HEK293 (cell line): ENCODE measurements around the gene UFSP1.
A peak's percentile ranks its signal among the peaks of the same experiment; 100 is the strongest.

Experiments used
- GLI2 ChIP-seq: fragments of 450-650 bp; formaldehyde crosslinking; IDR thresholded peaks from 2 replicates; pipeline ENCODE4; 2017; ENCODE audit warnings: missing biosample characterization, missing genetic modification characterization, low read depth, borderline replicate concordance
- HOXD13 ChIP-seq: sonication (generic); formaldehyde crosslinking; IDR thresholded peaks from 2 replicates; pipeline ENCODE4 v1.8.0; 2022; ENCODE audit warnings: missing genetic modification reagents, borderline replicate concordance
- KLF10 ChIP-seq: fragments of 450-650 bp; IDR thresholded peaks from 2 replicates; pipeline ENCODE4 v1.5.1; 2018; ENCODE audit warnings: missing biosample characterization, mild to moderate bottlenecking, missing genetic modification characterization
- MYNN ChIP-seq: fragments of 450-650 bp; formaldehyde crosslinking; IDR thresholded peaks from 2 replicates; pipeline ENCODE4 v1.5.1; 2016; ENCODE audit warnings: missing biosample characterization, missing genetic modification characterization, borderline replicate concordance
- MZF1 ChIP-seq: fragments of 450-650 bp; formaldehyde crosslinking; IDR thresholded peaks from 2 replicates; pipeline ENCODE4 v1.5.1; 2017; ENCODE audit warnings: missing biosample characterization, missing genetic modification characterization, borderline replicate concordance
- OVOL3 ChIP-seq: fragments of 450-650 bp; formaldehyde crosslinking; IDR thresholded peaks from 2 replicates; pipeline ENCODE4 v1.5.1; 2016; ENCODE audit warnings: missing biosample characterization, missing genetic modification characterization
- REPIN1 ChIP-seq: fragments of 450-650 bp; formaldehyde crosslinking; IDR thresholded peaks from 2 replicates; pipeline ENCODE4 v1.5.1; 2017; ENCODE audit warnings: missing biosample characterization, missing genetic modification characterization, low read depth
- ZBTB7A ChIP-seq: fragments of 450-650 bp; formaldehyde crosslinking; IDR thresholded peaks from 2 replicates; pipeline ENCODE4 v1.5.1; 2016; ENCODE audit warnings: low read depth, missing biosample characterization, missing genetic modification characterization
- ZNF146 ChIP-seq: fragments of 450-650 bp; formaldehyde crosslinking; IDR thresholded peaks from 2 replicates; pipeline ENCODE4 v1.5.1; 2016; ENCODE audit warnings: missing biosample characterization, missing genetic modification characterization
- ZNF169 ChIP-seq: fragments of 450-650 bp; formaldehyde crosslinking; IDR thresholded peaks from 2 replicates; pipeline ENCODE4 v1.5.1; 2016; ENCODE audit warnings: missing biosample characterization, missing genetic modification characterization
- ZNF2 ChIP-seq: fragments of 450-650 bp; formaldehyde crosslinking; IDR thresholded peaks from 2 replicates; pipeline ENCODE4 v1.5.1; 2016; ENCODE audit warnings: missing biosample characterization, missing genetic modification characterization
- ZNF221 ChIP-seq: fragments of 450-650 bp; formaldehyde crosslinking; IDR thresholded peaks from 2 replicates; pipeline ENCODE4 v1.5.1; 2017; ENCODE audit warnings: missing biosample characterization, missing genetic modification characterization, borderline replicate concordance
- ZNF223 ChIP-seq: fragments of 450-650 bp; formaldehyde crosslinking; IDR thresholded peaks from 2 replicates; pipeline ENCODE4 v1.5.1; 2016; ENCODE audit warnings: missing biosample characterization, missing genetic modification characterization
- ZNF239 ChIP-seq: fragments of 450-650 bp; formaldehyde crosslinking; IDR thresholded peaks from 2 replicates; pipeline ENCODE4 v1.5.1; 2016; ENCODE audit warnings: missing biosample characterization, missing genetic modification characterization
- ZNF366 ChIP-seq: fragments of 450-650 bp; formaldehyde crosslinking; conservative IDR thresholded peaks from 2 replicates; pipeline ENCODE4 v1.5.1; 2016; ENCODE audit warnings: missing biosample characterization, missing genetic modification characterization
- ZNF664 ChIP-seq: fragments of 450-650 bp; formaldehyde crosslinking; IDR thresholded peaks from 2 replicates; pipeline ENCODE4 v1.5.1; 2016; ENCODE audit warnings: missing biosample characterization, missing genetic modification characterization
- TF ChIP-seq, protein P1 (sequence below): fragments of 450-650 bp; formaldehyde crosslinking; IDR thresholded peaks from 2 replicates; pipeline ENCODE4 v1.5.1; 2016; ENCODE audit warnings: missing biosample characterization, missing genetic modification characterization
- TF ChIP-seq, protein P2 (sequence below): fragments of 450-650 bp; formaldehyde crosslinking; IDR thresholded peaks from 2 replicates; pipeline ENCODE4 v1.5.1; 2016; ENCODE audit warnings: missing biosample characterization, missing genetic modification characterization
- TF ChIP-seq, protein P3 (sequence below): fragments of 450-650 bp; formaldehyde crosslinking; IDR thresholded peaks from 2 replicates; pipeline ENCODE4 v1.5.1; 2017; ENCODE audit warnings: missing biosample characterization, missing genetic modification characterization
- TF ChIP-seq, protein P4 (sequence below): fragments of 450-650 bp; formaldehyde crosslinking; IDR thresholded peaks from 2 replicates; pipeline ENCODE4 v1.5.1; 2017; ENCODE audit warnings: missing biosample characterization, mild to moderate bottlenecking, missing genetic modification characterization, moderate library complexity
- TF ChIP-seq, protein P5 (sequence below): fragments of 450-650 bp; formaldehyde crosslinking; IDR thresholded peaks from 2 replicates; pipeline ENCODE4 v1.5.1; 2016; ENCODE audit warnings: missing biosample characterization, missing genetic modification characterization, low read depth
- TF ChIP-seq, protein P6 (sequence below): fragments of 450-650 bp; formaldehyde crosslinking; IDR thresholded peaks from 2 replicates; pipeline ENCODE4 v1.5.1; 2016; ENCODE audit warnings: missing biosample characterization, missing genetic modification characterization, borderline replicate concordance

The UFSP1 gene

DNA sequence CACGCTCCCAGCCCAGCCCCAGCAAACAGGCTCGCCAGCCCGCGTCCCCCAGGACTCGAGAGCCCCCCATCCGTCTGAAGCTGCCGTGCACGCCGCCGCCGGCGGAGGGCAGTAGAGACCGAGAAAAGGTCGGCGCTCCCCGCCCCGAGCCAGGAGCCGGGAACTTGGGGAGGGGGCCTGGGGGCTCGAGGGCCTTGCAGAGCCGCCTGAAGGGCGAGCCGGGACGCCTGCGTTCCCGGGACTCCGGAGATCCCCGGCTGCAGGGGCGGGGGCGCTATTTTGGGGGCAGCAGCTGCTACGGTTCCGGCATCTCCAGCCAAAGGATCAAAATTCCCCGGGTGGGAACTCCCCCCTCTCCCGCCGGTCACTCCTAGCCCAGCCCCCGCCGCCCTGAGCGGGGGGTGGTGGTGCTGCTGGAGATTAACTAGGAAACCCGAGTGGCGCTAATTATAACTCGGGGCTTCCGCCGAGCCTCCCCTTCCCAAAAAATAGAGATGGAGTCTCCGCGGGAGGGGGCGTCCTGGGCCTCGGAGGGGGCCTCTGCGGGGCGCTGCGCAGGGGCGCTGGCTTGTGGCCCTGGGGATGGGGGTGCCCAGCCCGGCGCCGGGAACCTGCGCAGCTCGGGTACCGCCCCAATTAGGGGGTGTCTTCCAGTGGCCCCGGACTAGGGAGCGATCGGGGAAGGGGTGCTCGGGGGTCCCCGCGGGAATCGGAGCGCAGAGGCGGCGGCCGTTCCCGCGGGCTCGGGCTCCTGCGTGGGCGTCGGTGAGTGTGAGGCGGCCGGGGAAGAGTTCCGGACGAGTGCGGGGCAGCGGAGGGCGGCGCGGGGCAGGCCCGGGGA lies 5.6 kb upstream of the UFSP1 start (continued):
- TF ChIP-seq, protein P1, sequence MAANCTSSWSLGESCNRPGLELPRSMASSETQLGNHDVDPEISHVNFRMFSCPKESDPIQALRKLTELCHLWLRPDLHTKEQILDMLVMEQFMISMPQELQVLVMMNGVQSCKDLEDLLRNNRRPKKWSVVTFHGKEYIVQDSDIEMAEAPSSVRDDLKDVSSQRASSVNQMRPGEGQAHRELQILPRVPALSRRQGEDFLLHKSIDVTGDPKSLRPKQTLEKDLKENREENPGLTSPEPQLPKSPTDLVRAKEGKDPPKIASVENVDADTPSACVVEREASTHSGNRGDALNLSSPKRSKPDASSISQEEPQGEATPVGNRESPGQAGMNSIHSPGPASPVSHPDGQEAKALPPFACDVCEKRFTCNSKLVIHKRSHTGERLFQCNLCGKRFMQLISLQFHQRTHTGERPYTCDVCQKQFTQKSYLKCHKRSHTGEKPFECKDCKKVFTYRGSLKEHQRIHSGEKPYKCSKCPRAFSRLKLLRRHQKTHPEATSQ (tag by site-specific recombination) = no peak
- TF ChIP-seq, protein P2, sequence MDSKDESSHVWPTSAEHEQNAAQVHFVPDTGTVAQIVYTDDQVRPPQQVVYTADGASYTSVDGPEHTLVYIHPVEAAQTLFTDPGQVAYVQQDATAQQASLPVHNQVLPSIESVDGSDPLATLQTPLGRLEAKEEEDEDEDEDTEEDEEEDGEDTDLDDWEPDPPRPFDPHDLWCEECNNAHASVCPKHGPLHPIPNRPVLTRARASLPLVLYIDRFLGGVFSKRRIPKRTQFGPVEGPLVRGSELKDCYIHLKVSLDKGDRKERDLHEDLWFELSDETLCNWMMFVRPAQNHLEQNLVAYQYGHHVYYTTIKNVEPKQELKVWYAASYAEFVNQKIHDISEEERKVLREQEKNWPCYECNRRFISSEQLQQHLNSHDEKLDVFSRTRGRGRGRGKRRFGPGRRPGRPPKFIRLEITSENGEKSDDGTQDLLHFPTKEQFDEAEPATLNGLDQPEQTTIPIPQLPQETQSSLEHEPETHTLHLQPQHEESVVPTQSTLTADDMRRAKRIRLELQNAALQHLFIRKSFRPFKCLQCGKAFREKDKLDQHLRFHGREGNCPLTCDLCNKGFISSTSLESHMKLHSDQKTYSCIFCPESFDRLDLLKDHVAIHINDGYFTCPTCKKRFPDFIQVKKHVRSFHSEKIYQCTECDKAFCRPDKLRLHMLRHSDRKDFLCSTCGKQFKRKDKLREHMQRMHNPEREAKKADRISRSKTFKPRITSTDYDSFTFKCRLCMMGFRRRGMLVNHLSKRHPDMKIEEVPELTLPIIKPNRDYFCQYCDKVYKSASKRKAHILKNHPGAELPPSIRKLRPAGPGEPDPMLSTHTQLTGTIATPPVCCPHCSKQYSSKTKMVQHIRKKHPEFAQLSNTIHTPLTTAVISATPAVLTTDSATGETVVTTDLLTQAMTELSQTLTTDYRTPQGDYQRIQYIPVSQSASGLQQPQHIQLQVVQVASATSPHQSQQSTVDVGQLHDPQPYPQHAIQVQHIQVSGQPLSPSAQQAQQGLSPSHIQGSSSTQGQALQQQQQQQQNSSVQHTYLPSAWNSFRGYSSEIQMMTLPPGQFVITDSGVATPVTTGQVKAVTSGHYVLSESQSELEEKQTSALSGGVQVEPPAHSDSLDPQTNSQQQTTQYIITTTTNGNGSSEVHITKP (tag by site-specific recombination) = peak; percentile 97
- TF ChIP-seq ZNF664 (no peak), GLI2 (no peak), KLF10 (no peak; the same call in 1 of the 2 replicates), ZNF221 (tag by site-specific recombination) (no peak), ZNF146 (tag by site-specific recombination) (no peak), ZNF366 (tag by site-specific recombination) (no peak), MYNN (tag by site-specific recombination) (no peak), ZNF2 (tag by site-specific recombination) (no peak), HOXD13 (CRISPR knock-in tag) (no peak), ZNF223 (tag by site-specific recombination) (no peak), REPIN1 (tag by site-specific recombination) (no peak), OVOL3 (tag by site-specific recombination) (no peak), MZF1 (tag by site-specific recombination) (no peak), ZNF169 (tag by site-specific recombination) (no peak), ZBTB7A (tag by site-specific recombination) (peak; percentile 94), ZNF239 (tag by site-specific recombination) (no peak)
- TF ChIP-seq, protein P3, sequence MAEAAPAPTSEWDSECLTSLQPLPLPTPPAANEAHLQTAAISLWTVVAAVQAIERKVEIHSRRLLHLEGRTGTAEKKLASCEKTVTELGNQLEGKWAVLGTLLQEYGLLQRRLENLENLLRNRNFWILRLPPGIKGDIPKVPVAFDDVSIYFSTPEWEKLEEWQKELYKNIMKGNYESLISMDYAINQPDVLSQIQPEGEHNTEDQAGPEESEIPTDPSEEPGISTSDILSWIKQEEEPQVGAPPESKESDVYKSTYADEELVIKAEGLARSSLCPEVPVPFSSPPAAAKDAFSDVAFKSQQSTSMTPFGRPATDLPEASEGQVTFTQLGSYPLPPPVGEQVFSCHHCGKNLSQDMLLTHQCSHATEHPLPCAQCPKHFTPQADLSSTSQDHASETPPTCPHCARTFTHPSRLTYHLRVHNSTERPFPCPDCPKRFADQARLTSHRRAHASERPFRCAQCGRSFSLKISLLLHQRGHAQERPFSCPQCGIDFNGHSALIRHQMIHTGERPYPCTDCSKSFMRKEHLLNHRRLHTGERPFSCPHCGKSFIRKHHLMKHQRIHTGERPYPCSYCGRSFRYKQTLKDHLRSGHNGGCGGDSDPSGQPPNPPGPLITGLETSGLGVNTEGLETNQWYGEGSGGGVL (tag by site-specific recombination) = peak; percentile 81
- TF ChIP-seq, protein P4, sequence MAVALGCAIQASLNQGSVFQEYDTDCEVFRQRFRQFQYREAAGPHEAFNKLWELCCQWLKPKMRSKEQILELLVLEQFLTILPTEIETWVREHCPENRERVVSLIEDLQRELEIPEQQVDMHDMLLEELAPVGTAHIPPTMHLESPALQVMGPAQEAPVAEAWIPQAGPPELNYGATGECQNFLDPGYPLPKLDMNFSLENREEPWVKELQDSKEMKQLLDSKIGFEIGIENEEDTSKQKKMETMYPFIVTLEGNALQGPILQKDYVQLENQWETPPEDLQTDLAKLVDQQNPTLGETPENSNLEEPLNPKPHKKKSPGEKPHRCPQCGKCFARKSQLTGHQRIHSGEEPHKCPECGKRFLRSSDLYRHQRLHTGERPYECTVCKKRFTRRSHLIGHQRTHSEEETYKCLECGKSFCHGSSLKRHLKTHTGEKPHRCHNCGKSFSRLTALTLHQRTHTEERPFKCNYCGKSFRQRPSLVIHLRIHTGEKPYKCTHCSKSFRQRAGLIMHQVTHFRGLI (tag by site-specific recombination) = no peak
- TF ChIP-seq, protein P5, sequence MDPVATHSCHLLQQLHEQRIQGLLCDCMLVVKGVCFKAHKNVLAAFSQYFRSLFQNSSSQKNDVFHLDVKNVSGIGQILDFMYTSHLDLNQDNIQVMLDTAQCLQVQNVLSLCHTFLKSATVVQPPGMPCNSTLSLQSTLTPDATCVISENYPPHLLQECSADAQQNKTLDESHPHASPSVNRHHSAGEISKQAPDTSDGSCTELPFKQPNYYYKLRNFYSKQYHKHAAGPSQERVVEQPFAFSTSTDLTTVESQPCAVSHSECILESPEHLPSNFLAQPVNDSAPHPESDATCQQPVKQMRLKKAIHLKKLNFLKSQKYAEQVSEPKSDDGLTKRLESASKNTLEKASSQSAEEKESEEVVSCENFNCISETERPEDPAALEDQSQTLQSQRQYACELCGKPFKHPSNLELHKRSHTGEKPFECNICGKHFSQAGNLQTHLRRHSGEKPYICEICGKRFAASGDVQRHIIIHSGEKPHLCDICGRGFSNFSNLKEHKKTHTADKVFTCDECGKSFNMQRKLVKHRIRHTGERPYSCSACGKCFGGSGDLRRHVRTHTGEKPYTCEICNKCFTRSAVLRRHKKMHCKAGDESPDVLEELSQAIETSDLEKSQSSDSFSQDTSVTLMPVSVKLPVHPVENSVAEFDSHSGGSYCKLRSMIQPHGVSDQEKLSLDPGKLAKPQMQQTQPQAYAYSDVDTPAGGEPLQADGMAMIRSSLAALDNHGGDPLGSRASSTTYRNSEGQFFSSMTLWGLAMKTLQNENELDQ (tag by site-specific recombination) = no peak
- TF ChIP-seq, protein P6, sequence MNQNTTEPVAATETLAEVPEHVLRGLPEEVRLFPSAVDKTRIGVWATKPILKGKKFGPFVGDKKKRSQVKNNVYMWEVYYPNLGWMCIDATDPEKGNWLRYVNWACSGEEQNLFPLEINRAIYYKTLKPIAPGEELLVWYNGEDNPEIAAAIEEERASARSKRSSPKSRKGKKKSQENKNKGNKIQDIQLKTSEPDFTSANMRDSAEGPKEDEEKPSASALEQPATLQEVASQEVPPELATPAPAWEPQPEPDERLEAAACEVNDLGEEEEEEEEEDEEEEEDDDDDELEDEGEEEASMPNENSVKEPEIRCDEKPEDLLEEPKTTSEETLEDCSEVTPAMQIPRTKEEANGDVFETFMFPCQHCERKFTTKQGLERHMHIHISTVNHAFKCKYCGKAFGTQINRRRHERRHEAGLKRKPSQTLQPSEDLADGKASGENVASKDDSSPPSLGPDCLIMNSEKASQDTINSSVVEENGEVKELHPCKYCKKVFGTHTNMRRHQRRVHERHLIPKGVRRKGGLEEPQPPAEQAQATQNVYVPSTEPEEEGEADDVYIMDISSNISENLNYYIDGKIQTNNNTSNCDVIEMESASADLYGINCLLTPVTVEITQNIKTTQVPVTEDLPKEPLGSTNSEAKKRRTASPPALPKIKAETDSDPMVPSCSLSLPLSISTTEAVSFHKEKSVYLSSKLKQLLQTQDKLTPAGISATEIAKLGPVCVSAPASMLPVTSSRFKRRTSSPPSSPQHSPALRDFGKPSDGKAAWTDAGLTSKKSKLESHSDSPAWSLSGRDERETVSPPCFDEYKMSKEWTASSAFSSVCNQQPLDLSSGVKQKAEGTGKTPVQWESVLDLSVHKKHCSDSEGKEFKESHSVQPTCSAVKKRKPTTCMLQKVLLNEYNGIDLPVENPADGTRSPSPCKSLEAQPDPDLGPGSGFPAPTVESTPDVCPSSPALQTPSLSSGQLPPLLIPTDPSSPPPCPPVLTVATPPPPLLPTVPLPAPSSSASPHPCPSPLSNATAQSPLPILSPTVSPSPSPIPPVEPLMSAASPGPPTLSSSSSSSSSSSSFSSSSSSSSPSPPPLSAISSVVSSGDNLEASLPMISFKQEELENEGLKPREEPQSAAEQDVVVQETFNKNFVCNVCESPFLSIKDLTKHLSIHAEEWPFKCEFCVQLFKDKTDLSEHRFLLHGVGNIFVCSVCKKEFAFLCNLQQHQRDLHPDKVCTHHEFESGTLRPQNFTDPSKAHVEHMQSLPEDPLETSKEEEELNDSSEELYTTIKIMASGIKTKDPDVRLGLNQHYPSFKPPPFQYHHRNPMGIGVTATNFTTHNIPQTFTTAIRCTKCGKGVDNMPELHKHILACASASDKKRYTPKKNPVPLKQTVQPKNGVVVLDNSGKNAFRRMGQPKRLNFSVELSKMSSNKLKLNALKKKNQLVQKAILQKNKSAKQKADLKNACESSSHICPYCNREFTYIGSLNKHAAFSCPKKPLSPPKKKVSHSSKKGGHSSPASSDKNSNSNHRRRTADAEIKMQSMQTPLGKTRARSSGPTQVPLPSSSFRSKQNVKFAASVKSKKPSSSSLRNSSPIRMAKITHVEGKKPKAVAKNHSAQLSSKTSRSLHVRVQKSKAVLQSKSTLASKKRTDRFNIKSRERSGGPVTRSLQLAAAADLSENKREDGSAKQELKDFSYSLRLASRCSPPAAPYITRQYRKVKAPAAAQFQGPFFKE = no peak
